ENCODE measurements around the gene TAGLN. TPM values are rescaled to one million over a fixed set of nuclear protein-coding genes. Genes with fewer than 3 reads are reported as not detected.

TAGLN gene
- total RNA-seq, 2 experiments from 2014 or later = 5.2 to 5.8 TPM

- Mint-ChIP-seq H3K27me3 (no peaks in the 10 kb centered on the region), H3K4me3 (no peak overlapping the region), H3K36me3 (ENCODE audit: low read depth) (peaks cover 88% of the 10 kb centered on the region), H3K4me1 (peaks cover 34% of the 10 kb centered on the region), H3K27ac (no peak overlapping the region), H3K9me3 (no peaks in the 10 kb centered on the region)
- DNase-seq = no peak
- ChIA-PET CTCF (interaction anchor here (0.7 to 9.9 kb wide), 16 partner anchors 9 to 510 kb away, joined by 3 to 95 read pairs (median 5); partner anchors contain the start of genes CEP164, SIDT2 and ZPR1), POLR2A (interaction anchor here (1.5 to 2.4 kb wide), 4 partner anchors 23 to 102 kb away, joined by 7 to 17 read pairs (median 10); partner anchors contain the start of genes CEP164, PAFAH1B2 and SIDT2)
These were observed 26.5 kb downstream of the TAGLN start for GRCh38 chr11:117225553-117226170.

GRCh38 chr11:117226388-117227385, 27.5 kb downstream of the TAGLN start:
- Mint-ChIP-seq H3K27me3 (no peaks in the 10 kb centered on the region), H3K36me3 (ENCODE audit: low read depth) (peaks cover 88% of the 10 kb centered on the region), H3K9me3 (no peaks in the 10 kb centered on the region), H3K27ac (peak overlapping the region; percentile 49), H3K4me1 (peaks cover 36% of the 10 kb centered on the region), H3K4me3 (no peak overlapping the region)
- DNase-seq = peak; percentile 51
- ChIA-PET CTCF (interaction anchor here (0.7 to 9.9 kb wide), 30 partner anchors 10 to 607 kb away, joined by 3 to 95 read pairs (median 4); partner anchors contain the start of genes APOA5, CEP164, PAFAH1B2 and SIDT2), POLR2A (interaction anchor here (1.0 to 2.4 kb wide), 7 partner anchors 9 to 338 kb away, joined by 3 to 17 read pairs (median 7); partner anchors contain the start of genes CEP164, PAFAH1B2 and SIDT2)

- peak overlapping the region; percentile 58 for H3K27ac Mint-ChIP-seq
- H3K4me1 Mint-ChIP-seq = peaks cover 38% of the 10 kb centered on the region
- peaks cover 80% of the 10 kb centered on the region for H3K36me3 Mint-ChIP-seq (ENCODE audit: low read depth)
- no peak for DNase-seq
- POLR2A ChIA-PET = interaction anchor here (2.1 kb wide), 2 partner anchors 25 to 84 kb away, joined by 7 to 9 read pairs; partner anchors contain the start of gene PAFAH1B2
- H3K4me3 Mint-ChIP-seq = no peak overlapping the region
- no peaks in the 10 kb centered on the region for H3K27me3 Mint-ChIP-seq
- CTCF ChIA-PET = interaction anchor here (1.3 to 9.9 kb wide), 2 partner anchors 47 to 101 kb away, joined by 4 to 95 read pairs; partner anchors contain the start of gene SIDT2
- H3K9me3 Mint-ChIP-seq = no peaks in the 10 kb centered on the region
These were observed 28.9 kb downstream of the TAGLN start for GRCh38 chr11:117228091-117228490.

GRCh38 chr11:117229411-117229810, 30.2 kb downstream of the TAGLN start:
- DNase-seq = no peak
- H3K4me1 Mint-ChIP-seq = peaks cover 51% of the 10 kb centered on the region
- H3K27ac Mint-ChIP-seq = peak overlapping the region; percentile 99
- no peaks in the 10 kb centered on the region for H3K27me3 Mint-ChIP-seq
- peak overlapping the region; percentile 100 for H3K4me3 Mint-ChIP-seq
- peaks cover 68% of the 10 kb centered on the region for H3K36me3 Mint-ChIP-seq (ENCODE audit: low read depth)
- no peaks in the 10 kb centered on the region for H3K9me3 Mint-ChIP-seq
- ChIA-PET CTCF (interaction anchor here (0.6 to 9.9 kb wide), 4 partner anchors 19 to 123 kb away, joined by 3 to 95 read pairs (median 12); partner anchors contain the start of genes CEP164 and SIDT2), POLR2A (interaction anchor here (1.1 to 4.7 kb wide), 9 partner anchors 8 to 299 kb away, joined by 3 to 55 read pairs (median 25); partner anchors contain the start of genes CEP164, PAFAH1B2, SIDT2 and SIK3)

- POLR2A ChIA-PET = interaction anchor here (0.8 to 4.7 kb wide), 15 partner anchors 9 to 1075 kb away, joined by 3 to 55 read pairs (median 7); partner anchors contain the start of genes CEP164, PAFAH1B2, SIDT2 and SIK3
- no peaks in the 10 kb centered on the region for H3K9me3 Mint-ChIP-seq
- peak overlapping the region; percentile 99 for H3K27ac Mint-ChIP-seq
- no peaks in the 10 kb centered on the region for H3K27me3 Mint-ChIP-seq
- CTCF ChIA-PET = interaction anchor here (0.6 to 9.9 kb wide), 6 partner anchors 19 to 394 kb away, joined by 3 to 95 read pairs (median 5); partner anchors contain the start of genes CEP164 and SIDT2
- peak overlapping the region; percentile 100 for H3K4me3 Mint-ChIP-seq
- H3K36me3 Mint-ChIP-seq (ENCODE audit: low read depth) = peaks cover 63% of the 10 kb centered on the region
- peaks cover 52% of the 10 kb centered on the region for H3K4me1 Mint-ChIP-seq
- no peak for DNase-seq
These were observed 30.7 kb downstream of the TAGLN start for GRCh38 chr11:117229931-117230285.

- peak; percentile 67 for DNase-seq
- Mint-ChIP-seq H3K36me3 (ENCODE audit: low read depth) (peaks cover 58% of the 10 kb centered on the region), H3K4me1 (peaks cover 52% of the 10 kb centered on the region)
These were observed 31.3 kb downstream of the TAGLN start for GRCh38 chr11:117230286-117230961.

GRCh38 chr11:117230999-117231841, 32.0 kb downstream of the TAGLN start:
- ChIA-PET CTCF (interaction anchor here (0.6 to 9.9 kb wide), 11 partner anchors 10 to 1563 kb away, joined by 3 to 95 read pairs (median 4); partner anchors contain the start of genes CEP164 and SIDT2), POLR2A (interaction anchor here (0.8 to 4.7 kb wide), 18 partner anchors 9 to 1168 kb away, joined by 3 to 55 read pairs (median 4); partner anchors contain the start of genes CEP164, IL10RA, PAFAH1B2 and SIDT2)
- Mint-ChIP-seq H3K36me3 (ENCODE audit: low read depth) (peaks cover 53% of the 10 kb centered on the region), H3K9me3 (no peaks in the 10 kb centered on the region), H3K4me1 (peaks cover 52% of the 10 kb centered on the region), H3K27me3 (no peaks in the 10 kb centered on the region), H3K4me3 (peak overlapping the region; percentile 100), H3K27ac (peak overlapping the region; percentile 99)
- DNase-seq = peak; percentile 24

More at GRCh38 chr11:117230286-117230961, 31.3 kb downstream of the TAGLN start:
- H3K4me3 Mint-ChIP-seq = peak overlapping the region; percentile 100
- no peaks in the 10 kb centered on the region for H3K27me3 Mint-ChIP-seq
- POLR2A ChIA-PET = interaction anchor here (0.8 to 4.7 kb wide), 18 partner anchors 9 to 1075 kb away, joined by 3 to 55 read pairs (median 5); partner anchors contain the start of genes CEP164, PAFAH1B2, SIDT2 and SIK3
- H3K27ac Mint-ChIP-seq = peak overlapping the region; percentile 99
- H3K9me3 Mint-ChIP-seq = no peaks in the 10 kb centered on the region
- CTCF ChIA-PET = interaction anchor here (1.0 to 9.9 kb wide), 8 partner anchors 20 to 394 kb away, joined by 3 to 95 read pairs (median 6); partner anchors contain the start of genes CEP164 and SIDT2

- H3K27ac Mint-ChIP-seq = peak within 1 kb of the TSS; percentile 100
- H3K27me3 Mint-ChIP-seq = no peaks in the 10 kb centered on the region
- peaks cover 47% of the 10 kb centered on the region for H3K4me1 Mint-ChIP-seq
- ChIA-PET POLR2A (interaction anchor here (0.6 to 4.7 kb wide), 16 partner anchors 11 to 1168 kb away, joined by 3 to 55 read pairs (median 5); partner anchors contain the start of genes CEP164, IL10RA, PAFAH1B2 and SIDT2), CTCF (interaction anchor here (0.9 to 9.9 kb wide), 8 partner anchors 9 to 378 kb away, joined by 3 to 95 read pairs (median 4); partner anchors contain the start of genes CEP164 and SIDT2)
- H3K9me3 Mint-ChIP-seq = no peaks in the 10 kb centered on the region
- peaks cover 48% of the 10 kb centered on the region for H3K36me3 Mint-ChIP-seq (ENCODE audit: low read depth)
- H3K4me3 Mint-ChIP-seq = peak within 1 kb of the TSS; percentile 100
- DNase-seq = peak; percentile 73
These were observed 32.6 kb downstream of the TAGLN start, which contains the start of gene PCSK7 for GRCh38 chr11:117231842-117232091. Gene PCSK7, minus strand, starts transcription at chr11:117232073. Its CDS starts 2,229 bp downstream, at chr11:117229844.

- Mint-ChIP-seq H3K9me3 (no peaks in the 10 kb centered on the region), H3K27me3 (no peaks in the 10 kb centered on the region), H3K27ac (peak within 1 kb of the TSS; percentile 100), H3K36me3 (ENCODE audit: low read depth) (peaks cover 43% of the 10 kb centered on the region), H3K4me1 (peaks cover 42% of the 10 kb centered on the region), H3K4me3 (peak within 1 kb of the TSS; percentile 100)
- CTCF ChIA-PET = interaction anchor here (0.9 to 9.9 kb wide), 7 partner anchors 9 to 379 kb away, joined by 3 to 95 read pairs (median 4); partner anchors contain the start of genes CEP164 and SIDT2
- POLR2A ChIA-PET = interaction anchor here (0.6 to 4.7 kb wide), 11 partner anchors 11 to 1167 kb away, joined by 3 to 55 read pairs (median 7); partner anchors contain the start of genes CEP164, IL10RA, PAFAH1B2 and SIDT2
- peak; percentile 81 for DNase-seq
These were observed 33.1 kb downstream of the TAGLN start, which contains the start of gene RNF214 for GRCh38 chr11:117232092-117232878. Gene RNF214, plus strand, starts transcription at chr11:117232671. Its CDS starts 1,602 bp downstream, at chr11:117234273.

GRCh38 chr11:117232911-117233409, 33.8 kb downstream of the TAGLN start:
- ChIA-PET POLR2A (interaction anchor here (3.7 to 4.7 kb wide), 3 partner anchors 12 to 96 kb away, joined by 25 to 55 read pairs (median 32); partner anchors contain the start of genes CEP164 and PAFAH1B2), CTCF (interaction anchor here (9.9 kb wide), 1 partner anchor 52 kb away, joined by 95 read pairs; the partner anchor contains the start of gene SIDT2)
- peak overlapping the region; percentile 71 for H3K27ac Mint-ChIP-seq
- peaks cover 37% of the 10 kb centered on the region for H3K36me3 Mint-ChIP-seq (ENCODE audit: low read depth)
- no peaks in the 10 kb centered on the region for H3K9me3 Mint-ChIP-seq
- peak; percentile 21 for DNase-seq
- H3K4me1 Mint-ChIP-seq = peaks cover 40% of the 10 kb centered on the region
- H3K27me3 Mint-ChIP-seq = no peaks in the 10 kb centered on the region
- H3K4me3 Mint-ChIP-seq = peak overlapping the region; percentile 83

Measured in activated CD4-positive, alpha-beta memory T cell treated with anti-CD3 and anti-CD28 coated beads, Interleukin-2, amount 10 ng/mL, durations not matched to agents 7 days and 5 days (primary cell).